Neuronal stem cell (in vitro differentiated cells): ENCODE measurements around the gene RELN.

Experiments
- DNase-seq: peaks from one replicate; pipeline ENCODE4 v3.0.0-alpha.2; 2013; ENCODE audit warnings: low spot score
- H2AFZ ChIP-seq: one replicate; pipeline ENCODE4 v1.6.1; 2013; ENCODE audit warnings: mild to moderate bottlenecking, low read length, inconsistent platforms
- H2AK5ac ChIP-seq: 2 replicates; pipeline ENCODE4 v1.6.1; 2013; ENCODE audit warnings: low read depth, mild to moderate bottlenecking, inconsistent platforms, low read length, moderate library complexity, mixed read lengths
- H2BK120ac ChIP-seq: 2 replicates; pipeline ENCODE4 v1.6.1; 2013; ENCODE audit warnings: low read depth, mild to moderate bottlenecking, inconsistent platforms, low read length, moderate library complexity, mixed read lengths
- H2BK12ac ChIP-seq: one replicate; pipeline ENCODE4 v1.6.1; 2013; ENCODE audit warnings: low read length, inconsistent platforms
- H2BK15ac ChIP-seq: 2 replicates; pipeline ENCODE4 v1.6.1; 2013; ENCODE audit warnings: mild to moderate bottlenecking, low read length, inconsistent platforms, mixed read lengths
- H2BK5ac ChIP-seq: one replicate; pipeline ENCODE4 v1.6.1; 2013; ENCODE audit warnings: inconsistent platforms, mild to moderate bottlenecking, low read length, moderate library complexity
- H3K14ac ChIP-seq: one replicate; pipeline ENCODE4 v1.6.1; 2013; ENCODE audit warnings: low read length, inconsistent platforms
- H3K18ac ChIP-seq: 2 replicates; pipeline ENCODE4 v1.6.1; 2013; ENCODE audit warnings: low read length, inconsistent platforms
- H3K23ac ChIP-seq: 2 replicates; pipeline ENCODE4 v1.6.1; 2013; ENCODE audit warnings: low read depth, mild to moderate bottlenecking, mixed read lengths, low read length, inconsistent platforms; ENCODE audit not compliant: poor library complexity
- H3K27ac ChIP-seq: replicated peaks from 3 replicates; pipeline ENCODE4 v1.5.1; 2013; ENCODE audit warnings: low read length, inconsistent platforms
- H3K27me3 ChIP-seq, 3 experiments: 2 replicates each; pipeline ENCODE4 v1.6.1; 2013; ENCODE audit warnings: low read length in 3 of 3, mild to moderate bottlenecking in 2 of 3, inconsistent platforms in 1 of 3, low read depth in 1 of 3, mixed read lengths in 1 of 3, moderate library complexity in 1 of 3; ENCODE audit not compliant: control insufficient read depth in 3 of 3, insufficient read depth in 3 of 3
- H3K36me3 ChIP-seq, 2 donors: replicated peaks in 1 of 2; 2 replicates each; pipeline ENCODE4 v1.6.1; 2013; ENCODE audit warnings: low read length in 2 of 2; ENCODE audit not compliant: control insufficient read depth in 2 of 2, insufficient read depth in 2 of 2
- H3K4ac ChIP-seq: 2 replicates; pipeline ENCODE4 v1.6.1; 2013; ENCODE audit warnings: inconsistent platforms, mild to moderate bottlenecking, low read length, moderate library complexity
- H3K4me1 ChIP-seq, 2 donors: 1 replicate in 1 of 2; 2 replicates in 1 of 2; pipeline ENCODE4 v1.6.1; 2013; ENCODE audit warnings: low read length in 2 of 2, low read depth in 1 of 2; ENCODE audit not compliant: control insufficient read depth in 2 of 2, insufficient read depth in 1 of 2
- H3K4me2 ChIP-seq: one replicate; pipeline ENCODE4 v1.6.1; 2013; ENCODE audit warnings: mild to moderate bottlenecking, low read length, inconsistent platforms; ENCODE audit not compliant: insufficient read depth, poor library complexity, severe bottlenecking
- H3K4me3 ChIP-seq, 2 donors: 2 replicates each; pipeline ENCODE4 v1.5.1; 2013; ENCODE audit warnings: low read length in 2 of 2, mild to moderate bottlenecking in 2 of 2, inconsistent platforms in 1 of 2, moderate library complexity in 1 of 2
- H3K79me1 ChIP-seq: one replicate; pipeline ENCODE4 v1.6.1; 2013; ENCODE audit warnings: low read depth, mild to moderate bottlenecking, inconsistent platforms, low read length, moderate library complexity
- H3K9ac ChIP-seq: one replicate; pipeline ENCODE4 v1.6.1; 2013; ENCODE audit warnings: mild to moderate bottlenecking, low read depth, low read length, inconsistent platforms; ENCODE audit not compliant: poor library complexity
- H3K9me3 ChIP-seq, 2 donors: replicated peaks in 1 of 2; 2 replicates each; pipeline versions ENCODE3 to v1.6.1; 2013; ENCODE audit warnings: low read length in 2 of 2, mild to moderate bottlenecking in 2 of 2, inconsistent platforms in 1 of 2, low read depth in 1 of 2, mixed read lengths in 1 of 2, moderate library complexity in 1 of 2; ENCODE audit not compliant: control insufficient read depth in 2 of 2, insufficient read depth in 1 of 2
- H4K8ac ChIP-seq: one replicate; pipeline ENCODE4 v1.6.1; 2013; ENCODE audit warnings: low read depth, mild to moderate bottlenecking, inconsistent platforms, low read length, moderate library complexity
- H4K91ac ChIP-seq: one replicate; pipeline ENCODE4 v1.6.1; 2013; ENCODE audit warnings: low read length, low read depth, mild to moderate bottlenecking, inconsistent platforms; ENCODE audit not compliant: poor library complexity
- WGBS, 2 donors: extraction: QIAGEN DNeasy Blood & Tissue Kit; methylation state at CpG; one replicate each; pipeline ENCODE4 v1.1.7; 2013; ENCODE audit warnings: missing lambda C conversion rate in 2 of 2, mixed read lengths in 1 of 2; ENCODE audit not compliant: insufficient read length in 2 of 2, insufficient replicate concordance in 1 of 2; ENCODE audit errors: extremely low coverage in 2 of 2; 5-methylcytosine and 5-hydroxymethylcytosine counted together

The RELN gene

DNA sequence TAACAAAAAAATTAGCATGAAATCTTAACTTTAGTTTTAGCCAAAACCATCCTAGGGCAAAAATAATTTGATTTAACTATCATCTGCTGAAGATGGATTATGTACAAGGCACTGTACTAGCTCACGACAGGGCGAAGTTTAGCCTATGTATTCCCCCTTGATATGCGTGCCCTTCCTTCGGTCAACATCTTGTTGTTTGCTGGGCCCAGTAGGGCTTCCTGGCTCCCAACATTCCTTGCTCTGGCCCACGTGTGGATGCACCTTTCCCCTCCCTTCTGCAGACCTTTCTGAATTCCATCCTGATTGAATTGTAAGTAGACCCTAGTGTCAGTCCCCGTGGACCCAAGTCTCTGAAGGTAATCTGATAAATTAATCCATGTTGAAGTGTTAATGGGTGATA is 212.0 kb downstream of the RELN start:
- no peak overlapping the region for H3K9ac ChIP-seq
- no peak overlapping the region for H3K4ac ChIP-seq

DNA sequence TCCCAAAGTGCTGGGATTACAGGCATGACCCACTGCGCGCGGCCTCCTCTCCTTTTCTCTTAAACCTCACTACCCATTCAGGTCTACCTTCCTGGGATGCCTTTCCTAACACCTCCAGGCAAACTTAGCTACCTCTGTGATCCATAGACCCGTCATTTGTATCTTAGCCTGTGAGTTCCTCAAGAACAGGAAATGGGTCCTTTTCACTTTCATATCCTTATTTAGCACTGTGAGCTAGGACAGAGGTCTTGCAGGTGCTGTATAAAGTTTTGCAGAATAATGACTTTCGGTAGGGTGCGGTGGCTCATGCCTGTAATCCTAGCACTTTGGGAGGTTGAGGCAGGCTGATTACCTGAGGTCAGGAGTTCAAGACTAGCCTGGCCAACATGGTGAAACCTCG is 215.7 kb downstream of the RELN start:
- H3K18ac ChIP-seq = no peak overlapping the region
- no peak overlapping the region for H2BK5ac ChIP-seq
- H3K9me3 ChIP-seq = no peaks in the 10 kb centered on the region
- H3K4me1 ChIP-seq = peaks cover 0 to 7% of the 10 kb centered on the region in 2 donors
- no CpG with 5 or more reads among the region's 7 CpGs for WGBS, 2 donors
- no peak overlapping the region for H4K8ac ChIP-seq
- DNase-seq = no peak
- no peak overlapping the region for H2AFZ ChIP-seq
- H2BK120ac ChIP-seq = no peak overlapping the region
- H3K9ac ChIP-seq = no peak overlapping the region
- H3K14ac ChIP-seq = no peak overlapping the region
- H3K23ac ChIP-seq = no peak overlapping the region
- H3K4me3 ChIP-seq = no peak overlapping the region
- no peak overlapping the region for H2AK5ac ChIP-seq
- no peak overlapping the region for H4K91ac ChIP-seq
- H3K4ac ChIP-seq = no peak overlapping the region
- no peak overlapping the region for H2BK12ac ChIP-seq
- H3K79me1 ChIP-seq = no peaks in the 10 kb centered on the region
- no peak overlapping the region for H3K4me2 ChIP-seq
- no peaks in the 10 kb centered on the region for H3K36me3 ChIP-seq
- H3K27ac ChIP-seq = no peak overlapping the region
- H3K27me3 ChIP-seq = no peaks in the 10 kb centered on the region
- no peak overlapping the region for H2BK15ac ChIP-seq

More for the DNA sequence above, 212.0 kb downstream of the RELN start:
- H3K23ac ChIP-seq = no peak overlapping the region
- H2BK12ac ChIP-seq = no peak overlapping the region
- H3K27me3 ChIP-seq = no peaks in the 10 kb centered on the region
- no peaks in the 10 kb centered on the region for H3K9me3 ChIP-seq
- no peak overlapping the region for H2BK5ac ChIP-seq
- H3K18ac ChIP-seq = no peak overlapping the region
- H2AFZ ChIP-seq = no peak overlapping the region
- H3K4me1 ChIP-seq = peaks cover 0 to 2% of the 10 kb centered on the region in 2 donors
- H2AK5ac ChIP-seq = no peak overlapping the region
- no peak for DNase-seq
- H3K36me3 ChIP-seq = no peaks in the 10 kb centered on the region
- no peak overlapping the region for H3K27ac ChIP-seq
- H3K14ac ChIP-seq = no peak overlapping the region
- no peak overlapping the region for H3K4me2 ChIP-seq
- no peak overlapping the region for H4K91ac ChIP-seq
- H3K4me3 ChIP-seq = no peak overlapping the region
- H2BK120ac ChIP-seq = no peak overlapping the region
- WGBS, 2 donors = no CpG with 5 or more reads among the region's 6 CpGs
- H3K79me1 ChIP-seq = no peaks in the 10 kb centered on the region
- no peak overlapping the region for H2BK15ac ChIP-seq
- no peak overlapping the region for H4K8ac ChIP-seq

DNA sequence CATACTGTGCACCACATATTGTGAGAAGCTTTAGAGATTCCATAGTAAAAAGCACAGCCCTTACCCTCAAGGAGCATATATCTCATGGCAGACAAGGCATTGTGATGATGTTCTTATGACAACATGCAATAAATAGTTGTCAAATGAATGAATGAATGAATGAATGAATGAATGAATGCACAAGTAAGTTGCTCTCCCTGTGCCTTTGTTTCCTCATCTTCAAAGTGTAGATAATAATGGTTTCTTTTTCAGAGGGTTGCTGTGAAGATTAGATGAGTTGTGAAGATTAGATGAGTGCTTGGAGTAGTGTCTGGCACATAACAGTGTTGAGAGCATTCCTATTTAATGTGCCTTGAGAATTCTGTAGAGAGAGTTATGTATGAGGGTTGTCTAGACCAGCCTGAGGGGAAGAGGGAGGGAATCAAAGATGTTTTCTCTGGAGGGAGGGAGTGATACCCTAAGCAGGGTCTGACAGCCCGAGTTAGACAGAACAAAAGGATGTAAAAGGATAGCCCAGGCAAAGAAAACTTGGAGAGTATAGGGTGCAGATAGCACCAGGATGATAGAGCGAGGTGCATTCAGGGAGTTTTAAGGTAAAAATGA is 217.2 kb downstream of the RELN start:
- DNase-seq = no peak
- Histone ChIP-seq H2BK12ac (no peak overlapping the region), H3K14ac (no peak overlapping the region), H2AK5ac (no peak overlapping the region), H3K79me1 (no peaks in the 10 kb centered on the region), H4K91ac (no peak overlapping the region), H3K27ac (no peak overlapping the region), H3K9me3 (no peaks in the 10 kb centered on the region), H3K18ac (no peak overlapping the region), H2BK15ac (no peak overlapping the region), H3K27me3 (no peaks in the 10 kb centered on the region), H2BK5ac (no peak overlapping the region), H2AFZ (no peak overlapping the region), H3K4ac (no peak overlapping the region), H3K36me3 (no peaks in the 10 kb centered on the region), H3K9ac (no peak overlapping the region), H3K4me3 (no peak overlapping the region), H3K23ac (no peak overlapping the region), H3K4me2 (no peak overlapping the region), H3K4me1 (peaks cover 0 to 7% of the 10 kb centered on the region in 2 donors), H4K8ac (no peak overlapping the region), H2BK120ac (no peak overlapping the region)
- no CpG with 5 or more reads among the region's 2 CpGs for WGBS, 2 donors

DNA sequence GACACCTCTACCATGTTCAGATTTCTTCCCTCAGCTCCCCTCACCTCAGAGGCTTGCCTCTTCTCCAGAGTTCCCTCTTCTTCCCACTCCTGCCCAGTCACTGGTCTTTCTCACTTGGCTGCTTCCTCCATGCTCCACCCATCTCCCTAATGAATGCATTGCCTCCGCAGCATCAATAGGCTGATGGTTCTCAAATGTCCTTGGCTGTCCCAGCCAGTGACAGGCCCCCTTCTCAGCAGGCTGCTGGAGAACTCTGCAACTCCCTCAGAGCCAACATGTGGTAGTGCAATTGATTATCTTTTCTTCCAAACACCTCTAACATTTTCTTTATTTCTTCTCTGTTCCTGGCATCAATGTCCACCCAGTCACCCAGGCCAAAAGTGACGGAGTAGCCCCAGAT is 218.2 kb downstream of the RELN start:
- DNase-seq = no peak
- Histone ChIP-seq H3K79me1 (no peaks in the 10 kb centered on the region), H3K14ac (no peak overlapping the region), H3K9me3 (no peaks in the 10 kb centered on the region), H2AFZ (no peak overlapping the region), H2BK12ac (no peak overlapping the region), H2BK15ac (no peak overlapping the region), H3K4ac (no peak overlapping the region), H2BK120ac (no peak overlapping the region), H4K8ac (no peak overlapping the region), H3K36me3 (no peaks in the 10 kb centered on the region), H3K23ac (no peak overlapping the region), H4K91ac (no peak overlapping the region), H2BK5ac (no peak overlapping the region), H3K4me3 (no peak overlapping the region), H2AK5ac (no peak overlapping the region), H3K4me1 (peaks cover 0 to 11% of the 10 kb centered on the region in 2 donors), H3K27me3 (no peaks in the 10 kb centered on the region), H3K9ac (no peak overlapping the region), H3K4me2 (no peak overlapping the region), H3K18ac (no peak overlapping the region), H3K27ac (no peak overlapping the region)
- no CpG with 5 or more reads among the region's 2 CpGs for WGBS, 2 donors
